ENCODE results near the gene PDE4D. TPM values are rescaled to one million over a fixed set of nuclear protein-coding genes. Genes with fewer than 3 reads are reported as not detected.

Gene PDE4D
- total RNA-seq, 1 experiment from 2014 or later: 11.6 TPM

- no TSS peak for BruUV-seq (replicated peaks)
- CTCF ChIA-PET: interaction anchor here (1.0 kb wide), 1 partner anchor 10 kb away, joined by 3 read pairs; no protein-coding TSS in a partner anchor
- Mint-ChIP-seq H3K36me3 (ENCODE audit: insufficient read depth, unreplicated experiment) (no peaks in the 10 kb centered on the region), H3K4me1 (ENCODE audit: low read depth, unreplicated experiment) (peaks cover 48% of the 10 kb centered on the region), H3K4me3 (ENCODE audit: low read depth, unreplicated experiment) (no peak overlapping the region), H3K27me3 (ENCODE audit: unreplicated experiment) (no peaks in the 10 kb centered on the region), H3K9me3 (ENCODE audit: low read depth, unreplicated experiment) (no peaks in the 10 kb centered on the region), H3K27ac (ENCODE audit: unreplicated experiment) (no peak overlapping the region)
- TF ChIP-seq CTCF (IDR thresholded peaks at IDR 0.05; ENCODE audit: unreplicated experiment): no peak
- no peak for DNase-seq
- intact Hi-C loops (cut with micrococcal nuclease; ENCODE audit: unreplicated experiment): no loop called here
Observed at GRCh38 chr5:59569158-59569557, 324.4 kb downstream of the PDE4D start.

- intact Hi-C loops (cut with micrococcal nuclease; ENCODE audit: unreplicated experiment): no loop called here
- CTCF ChIA-PET: no interaction called here
Observed at GRCh38 chr5:59568161-59568560, 325.4 kb downstream of the PDE4D start.

GRCh38 chr5:59565551-59565950 is 328.0 kb downstream of the PDE4D start:
- Mint-ChIP-seq H3K36me3 (ENCODE audit: insufficient read depth, unreplicated experiment) (no peaks in the 10 kb centered on the region), H3K27me3 (ENCODE audit: unreplicated experiment) (no peaks in the 10 kb centered on the region), H3K4me1 (ENCODE audit: low read depth, unreplicated experiment) (peaks cover 71% of the 10 kb centered on the region), H3K27ac (ENCODE audit: unreplicated experiment) (no peak overlapping the region), H3K9me3 (ENCODE audit: low read depth, unreplicated experiment) (no peaks in the 10 kb centered on the region), H3K4me3 (ENCODE audit: low read depth, unreplicated experiment) (no peak overlapping the region)
- intact Hi-C loops (cut with micrococcal nuclease; ENCODE audit: unreplicated experiment): no loop called here
- no peak for TF ChIP-seq CTCF (IDR thresholded peaks at IDR 0.05; ENCODE audit: unreplicated experiment)
- BruUV-seq (replicated peaks): no TSS peak
- no peak for DNase-seq
- CTCF ChIA-PET: no interaction called here

More at GRCh38 chr5:59568161-59568560, 325.4 kb downstream of the PDE4D start:
- no peak overlapping the region for H3K27ac Mint-ChIP-seq (ENCODE audit: unreplicated experiment)
- H3K4me1 Mint-ChIP-seq (ENCODE audit: low read depth, unreplicated experiment): peaks cover 51% of the 10 kb centered on the region
- TF ChIP-seq CTCF (IDR thresholded peaks at IDR 0.05; ENCODE audit: unreplicated experiment): no peak
- no peaks in the 10 kb centered on the region for H3K27me3 Mint-ChIP-seq (ENCODE audit: unreplicated experiment)
- H3K36me3 Mint-ChIP-seq (ENCODE audit: insufficient read depth, unreplicated experiment): no peaks in the 10 kb centered on the region
- no peak for DNase-seq
- no peaks in the 10 kb centered on the region for H3K9me3 Mint-ChIP-seq (ENCODE audit: low read depth, unreplicated experiment)
- no TSS peak for BruUV-seq (replicated peaks)
- no peak overlapping the region for H3K4me3 Mint-ChIP-seq (ENCODE audit: low read depth, unreplicated experiment)

- Mint-ChIP-seq H3K9me3 (ENCODE audit: low read depth, unreplicated experiment) (no peaks in the 10 kb centered on the region), H3K4me1 (ENCODE audit: low read depth, unreplicated experiment) (peaks cover 76% of the 10 kb centered on the region), H3K27me3 (ENCODE audit: unreplicated experiment) (no peaks in the 10 kb centered on the region), H3K36me3 (ENCODE audit: insufficient read depth, unreplicated experiment) (no peaks in the 10 kb centered on the region), H3K27ac (ENCODE audit: unreplicated experiment) (no peak overlapping the region), H3K4me3 (ENCODE audit: low read depth, unreplicated experiment) (no peak overlapping the region)
- intact Hi-C loops (cut with micrococcal nuclease; ENCODE audit: unreplicated experiment): loop anchor here (5.0 kb wide), 1 partner anchor 43 kb away; no protein-coding TSS in a partner anchor
- no peak for TF ChIP-seq CTCF (IDR thresholded peaks at IDR 0.05; ENCODE audit: unreplicated experiment)
- no peak for DNase-seq
- CTCF ChIA-PET: no interaction called here
- no TSS peak for BruUV-seq (replicated peaks)
Observed at GRCh38 chr5:59564895-59565294, 328.6 kb downstream of the PDE4D start.

Data from Calu3 (cell line).